Hepatocyte (in vitro differentiated cells): ENCODE results near the gene SLC25A30.

ENCODE experiments used
- CTCF ChIP-seq: fragments of 200-600 bp; sonication (generic); IDR thresholded peaks from 2 replicates; pipeline ENCODE4 v1.5.1; 2016; ENCODE audit warnings: antibody characterized with exemption, mild to moderate bottlenecking; ENCODE audit not compliant: poor library complexity
- EZH2 ChIP-seq: fragments of 200-600 bp; sonication (generic); IDR thresholded peaks from 2 replicates; pipeline ENCODE4 v1.6.1; 2016; ENCODE audit warnings: antibody characterized with exemption, mild to moderate bottlenecking, borderline replicate concordance
- EZH2phosphoT487 ChIP-seq: fragments of 200-600 bp; sonication (generic); IDR thresholded peaks from one replicate; pipeline ENCODE4 v1.6.1; 2018; ENCODE audit warnings: antibody characterized with exemption, mild to moderate bottlenecking, low read depth, moderate library complexity; ENCODE audit not compliant: unreplicated experiment, severe bottlenecking

DNA sequence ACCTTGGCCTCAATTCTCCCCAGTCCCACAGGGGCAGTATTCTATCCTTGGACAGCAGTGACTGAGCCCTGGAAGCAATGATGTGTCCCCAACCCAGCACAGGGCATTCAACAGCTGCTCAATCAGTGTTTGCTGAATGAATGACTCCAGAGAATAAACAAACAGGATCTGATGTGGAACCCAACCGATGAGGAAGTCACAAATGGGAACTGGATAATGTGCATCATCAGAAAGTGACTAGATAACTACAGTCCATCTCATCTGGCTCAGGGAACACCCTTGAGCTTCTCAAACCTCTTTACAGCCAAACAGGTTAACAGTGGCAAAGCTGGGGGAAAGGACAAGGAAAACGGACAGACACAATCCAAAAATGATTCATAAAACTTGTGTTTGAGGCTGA is 8.2 kb downstream of the SLC25A30 start:
- no peak for TF ChIP-seq CTCF
- TF ChIP-seq EZH2phosphoT487 = no peak
- TF ChIP-seq EZH2 = no peak
